Measurements from ENCODE around the gene NDUFV2.
A peak's percentile ranks its signal among the peaks of the same experiment; 100 is the strongest.

DNA sequence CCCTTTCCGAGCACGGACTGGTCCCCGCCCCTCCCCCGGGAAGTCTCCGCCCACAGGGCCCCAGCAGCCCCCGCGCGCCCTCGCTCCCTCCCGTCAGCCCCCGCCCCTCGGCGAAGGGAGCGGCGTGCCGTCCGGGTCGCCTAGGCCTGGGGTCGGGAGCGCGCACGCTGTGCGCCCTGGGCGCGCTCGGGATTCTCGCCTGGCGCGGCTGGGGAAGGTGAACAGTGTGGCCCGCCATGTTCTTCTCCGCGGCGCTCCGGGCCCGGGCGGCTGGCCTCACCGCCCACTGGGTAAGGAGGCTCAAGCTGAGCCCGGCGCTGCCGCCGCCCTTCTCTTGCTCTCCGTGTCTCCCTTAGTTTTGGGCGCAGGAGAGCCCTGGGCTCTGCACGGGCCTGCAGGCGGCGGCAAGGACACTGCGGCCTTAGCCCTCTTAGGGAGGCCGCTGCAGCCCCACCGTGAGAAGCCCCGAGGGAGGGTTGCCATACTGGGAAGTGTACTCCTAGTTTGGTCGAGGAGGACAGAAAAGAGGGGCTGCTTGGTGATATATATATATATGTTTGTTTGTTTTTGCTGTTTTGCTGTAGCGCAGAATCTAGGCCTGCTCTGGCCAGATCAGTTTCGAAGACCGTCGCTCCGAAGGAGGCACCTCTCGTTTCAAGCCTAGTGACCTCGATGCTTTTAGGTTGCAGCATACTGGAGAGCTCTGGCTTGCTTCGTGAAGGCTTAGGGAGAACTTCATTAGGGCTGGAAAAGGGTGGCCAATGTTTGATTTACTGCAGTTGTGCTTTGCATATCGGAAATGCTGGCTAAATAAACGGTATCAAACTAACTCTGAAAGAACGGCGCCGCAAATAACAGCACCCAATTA, at the start of gene NDUFV2:
- TF ChIP-seq, protein P1, sequence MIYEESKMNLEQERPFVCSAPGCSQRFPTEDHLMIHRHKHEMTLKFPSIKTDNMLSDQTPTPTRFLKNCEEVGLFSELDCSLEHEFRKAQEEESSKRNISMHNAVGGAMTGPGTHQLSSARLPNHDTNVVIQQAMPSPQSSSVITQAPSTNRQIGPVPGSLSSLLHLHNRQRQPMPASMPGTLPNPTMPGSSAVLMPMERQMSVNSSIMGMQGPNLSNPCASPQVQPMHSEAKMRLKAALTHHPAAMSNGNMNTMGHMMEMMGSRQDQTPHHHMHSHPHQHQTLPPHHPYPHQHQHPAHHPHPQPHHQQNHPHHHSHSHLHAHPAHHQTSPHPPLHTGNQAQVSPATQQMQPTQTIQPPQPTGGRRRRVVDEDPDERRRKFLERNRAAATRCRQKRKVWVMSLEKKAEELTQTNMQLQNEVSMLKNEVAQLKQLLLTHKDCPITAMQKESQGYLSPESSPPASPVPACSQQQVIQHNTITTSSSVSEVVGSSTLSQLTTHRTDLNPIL (CRISPR knock-in tag; IDR thresholded peaks at IDR 0.05; ENCODE audit: low read depth): no peak
- TF ChIP-seq ZFP3 (CRISPR knock-in tag; IDR thresholded peaks at IDR 0.05) (peak; percentile 98), ZNF70 (CRISPR knock-in tag; IDR thresholded peaks at IDR 0.05) (peak; percentile 41; the same call in 1 of the 2 replicates), ZC3H10 (CRISPR knock-in tag; IDR thresholded peaks at IDR 0.05) (no peak), PPARA (CRISPR knock-in tag; IDR thresholded peaks at IDR 0.05; ENCODE audit: borderline replicate concordance) (no peak), ZFP30 (CRISPR knock-in tag; IDR thresholded peaks at IDR 0.05) (no peak), ARNTL (CRISPR knock-in tag; IDR thresholded peaks at IDR 0.05; ENCODE audit: borderline replicate concordance, low read depth) (no peak)
- TF ChIP-seq, protein P2, sequence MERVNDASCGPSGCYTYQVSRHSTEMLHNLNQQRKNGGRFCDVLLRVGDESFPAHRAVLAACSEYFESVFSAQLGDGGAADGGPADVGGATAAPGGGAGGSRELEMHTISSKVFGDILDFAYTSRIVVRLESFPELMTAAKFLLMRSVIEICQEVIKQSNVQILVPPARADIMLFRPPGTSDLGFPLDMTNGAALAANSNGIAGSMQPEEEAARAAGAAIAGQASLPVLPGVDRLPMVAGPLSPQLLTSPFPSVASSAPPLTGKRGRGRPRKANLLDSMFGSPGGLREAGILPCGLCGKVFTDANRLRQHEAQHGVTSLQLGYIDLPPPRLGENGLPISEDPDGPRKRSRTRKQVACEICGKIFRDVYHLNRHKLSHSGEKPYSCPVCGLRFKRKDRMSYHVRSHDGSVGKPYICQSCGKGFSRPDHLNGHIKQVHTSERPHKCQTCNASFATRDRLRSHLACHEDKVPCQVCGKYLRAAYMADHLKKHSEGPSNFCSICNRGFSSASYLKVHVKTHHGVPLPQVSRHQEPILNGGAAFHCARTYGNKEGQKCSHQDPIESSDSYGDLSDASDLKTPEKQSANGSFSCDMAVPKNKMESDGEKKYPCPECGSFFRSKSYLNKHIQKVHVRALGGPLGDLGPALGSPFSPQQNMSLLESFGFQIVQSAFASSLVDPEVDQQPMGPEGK (CRISPR knock-in tag; IDR thresholded peaks at IDR 0.05; ENCODE audit: borderline replicate concordance): no peak
